ENCODE results near the gene CDH6. TPM values are rescaled to one million over a fixed set of nuclear protein-coding genes. Genes with fewer than 3 reads are reported as not detected.

The CDH6 gene
- total and polyA plus RNA-seq, 2 of the 13 experiments (the other 11 are each of a cell fraction or from before 2014, with no cell fraction given), result not detected

GRCh38 chr5:31173614-31174013 is 19.9 kb upstream of the CDH6 start:
- no peak for TF ChIP-seq ZNF382 (CRISPR knock-in tag; IDR thresholded peaks at IDR 0.05; ENCODE audit: borderline replicate concordance)
- no peak for TF ChIP-seq ZNF331 (CRISPR knock-in tag; IDR thresholded peaks at IDR 0.05)
- TF ChIP-seq ZNF788 (CRISPR knock-in tag; IDR thresholded peaks at IDR 0.05; ENCODE audit: borderline replicate concordance), result no peak
- no peak overlapping the region for H3K4me2 ChIP-seq (ENCODE audit: low read depth, low read length)
- no TSS peak for BruUV-seq (replicated peaks)
- POLR2A ChIA-PET, result no interaction called here
- 19% methylated on average over 3 of the region's 3 CpGs for WGBS (ENCODE audit: low lambda C conversion rate)
- no peaks in the 10 kb centered on the region for H3K27me3 ChIP-seq (ENCODE audit: control insufficient read depth in 1 of 2, insufficient read depth in 2 of 2, low read length in 2 of 2)
- no peaks in the 10 kb centered on the region for H3K4me1 ChIP-seq (ENCODE audit: insufficient read depth, low read length)
- in situ Hi-C loops (cut with HindIII; ENCODE audit: extremely low pct_ligation_motif_present, low pct_unique_long_range_greater_than_20kb), result no loop called here
- no peak overlapping the region for H3K9ac ChIP-seq (ENCODE audit: insufficient read depth, low read depth, low read length)
- intact Hi-C loops (cut with micrococcal nuclease; ENCODE audit: unreplicated experiment), result no loop called here
- H3K4me3 ChIP-seq (replicated peaks in 1 of 3; ENCODE audit: insufficient read depth in 1 of 3, low read depth in 2 of 3, low read length in 3 of 3), result no peak overlapping the region
- H3K9me3 ChIP-seq (ENCODE audit: low read length), result no peaks in the 10 kb centered on the region
- H3K79me2 ChIP-seq (ENCODE audit: insufficient read depth, low read length), result no peaks in the 10 kb centered on the region
- ATAC-seq, result no peak
- no peaks in the 10 kb centered on the region for H3K36me3 ChIP-seq (replicated peaks in 1 of 2; ENCODE audit: control insufficient read depth in 1 of 2, insufficient read depth in 2 of 2, low read length in 2 of 2)
- H2AFZ ChIP-seq (ENCODE audit: low read length), result no peak overlapping the region
- FAIRE-seq, result no peak
- CTCF ChIA-PET (ENCODE audit: low intra/inter-chr PET ratio, low total read pairs), result no interaction called here
- H4K20me1 ChIP-seq (ENCODE audit: insufficient read depth, low read length), result no peaks in the 10 kb centered on the region
- H3K27ac ChIP-seq (ENCODE audit: extremely low read length, insufficient read depth, low read length), result no peak overlapping the region
- no peak for DNase-seq (ENCODE audit: low spot score)

GRCh38 chr5:31181376-31181987 is 12.0 kb upstream of the CDH6 start:
- no peaks in the 10 kb centered on the region for H3K79me2 ChIP-seq (ENCODE audit: insufficient read depth, low read length)
- no peak overlapping the region for H2AFZ ChIP-seq (ENCODE audit: low read length)
- no TSS peak for BruUV-seq (replicated peaks)
- no peak overlapping the region for H3K4me3 ChIP-seq (replicated peaks in 1 of 3; ENCODE audit: insufficient read depth in 1 of 3, low read depth in 2 of 3, low read length in 3 of 3)
- no peak for ATAC-seq
- no peaks in the 10 kb centered on the region for H4K20me1 ChIP-seq (ENCODE audit: insufficient read depth, low read length)
- intact Hi-C loops (cut with micrococcal nuclease; ENCODE audit: unreplicated experiment) (no loop called here), in situ Hi-C loops (cut with HindIII; ENCODE audit: extremely low pct_ligation_motif_present, low pct_unique_long_range_greater_than_20kb) (no loop called here)
- DNase-seq (ENCODE audit: low spot score), result no peak
- no peak for FAIRE-seq
- WGBS (ENCODE audit: low lambda C conversion rate), result 9% methylated on average over 8 of the region's 8 CpGs
- ChIA-PET POLR2A (no interaction called here), CTCF (ENCODE audit: low intra/inter-chr PET ratio, low total read pairs) (no interaction called here)
- H3K4me1 ChIP-seq (ENCODE audit: insufficient read depth, low read length), result no peaks in the 10 kb centered on the region
- no peak overlapping the region for H3K9ac ChIP-seq (ENCODE audit: insufficient read depth, low read depth, low read length)
- H3K27ac ChIP-seq (ENCODE audit: extremely low read length, insufficient read depth, low read length), result no peak overlapping the region
- H3K4me2 ChIP-seq (ENCODE audit: low read depth, low read length), result no peak overlapping the region
- no peaks in the 10 kb centered on the region for H3K9me3 ChIP-seq (ENCODE audit: low read length)
- no peaks in the 10 kb centered on the region for H3K27me3 ChIP-seq (ENCODE audit: control insufficient read depth in 1 of 2, insufficient read depth in 2 of 2, low read length in 2 of 2)
- no peaks in the 10 kb centered on the region for H3K36me3 ChIP-seq (replicated peaks in 1 of 2; ENCODE audit: control insufficient read depth in 1 of 2, insufficient read depth in 2 of 2, low read length in 2 of 2)
- TF ChIP-seq FOXP4 (CRISPR knock-in tag; IDR thresholded peaks at IDR 0.05), result no peak
- TF ChIP-seq NR2F6 (IDR thresholded peaks at IDR 0.05), result no peak
- TF ChIP-seq NR2F6 (CRISPR knock-in tag; IDR thresholded peaks at IDR 0.05), result no peak
- TF ChIP-seq AGO2 (optimal IDR thresholded peaks at IDR 0.05; ENCODE audit: low read depth, low read length), result no peak
- TF ChIP-seq ZNF678 (CRISPR knock-in tag; IDR thresholded peaks at IDR 0.05), result no peak
- no peak for TF ChIP-seq SALL2 (CRISPR knock-in tag; IDR thresholded peaks at IDR 0.05)
- TF ChIP-seq ATF4 (CRISPR knock-in tag; IDR thresholded peaks at IDR 0.05), result no peak
- no peak for TF ChIP-seq POGK (CRISPR knock-in tag; conservative IDR thresholded peaks at IDR 0.05)
- no peak for TF ChIP-seq CENPX (CRISPR knock-in tag; IDR thresholded peaks at IDR 0.05)
- no peak for TF ChIP-seq TAF15 (IDR thresholded peaks at IDR 0.05; ENCODE audit: low read depth, low read length, poor library complexity, severe bottlenecking)
- no peak for TF ChIP-seq GABPB1 (CRISPR knock-in tag; IDR thresholded peaks at IDR 0.05)
